Sigmoid colon (tissue), 7 donors: Measurements from ENCODE around the gene GPC3. TPM values are rescaled to one million over a fixed set of nuclear protein-coding genes. Genes with fewer than 3 reads are reported as not detected.

Experiments used
- DNase-seq: peaks from one replicate; pipeline ENCODE4 v3.0.0-alpha.2; 2019
- H3K27ac ChIP-seq, 4 donors: fragments of 200-600 bp; sonication (generic); one replicate each; pipeline ENCODE4 v1.5.1; 2016 to 2019; ENCODE audit warnings: mild to moderate bottlenecking in 1 of 4
- H3K27me3 ChIP-seq, 3 donors: fragments of 200-600 bp; sonication (generic); one replicate each; pipeline ENCODE4 v1.5.1; 2019; ENCODE audit warnings: mild to moderate bottlenecking in 1 of 3
- H3K36me3 ChIP-seq, 4 donors: fragments of 200-600 bp; sonication (generic); one replicate each; pipeline ENCODE4 v1.5.1; 2016 to 2019
- H3K4me1 ChIP-seq, 4 donors: fragments of 200-600 bp; sonication (generic); one replicate each; pipeline ENCODE4 v1.5.1; 2017 to 2019
- H3K4me3 ChIP-seq, 4 donors: fragments of 200-600 bp; sonication (generic); one replicate each; pipeline ENCODE4 v1.5.1; 2017 to 2019; ENCODE audit warnings: mild to moderate bottlenecking in 2 of 4, moderate library complexity in 1 of 4
- H3K9me3 ChIP-seq, 4 donors: fragments of 200-600 bp in 3 of 4; sonication (generic) in 3 of 4; one replicate each; pipeline versions ENCODE4 v1.5.1 to v1.6.1; 2013 to 2019
- EP300 ChIP-seq, 4 donors: sonication (generic); formaldehyde crosslinking; IDR thresholded peaks; one replicate each; pipeline ENCODE4 v1.6.1; 2017; ENCODE audit warnings: antibody characterized with exemption in 4 of 4
- POLR2A ChIP-seq, 2 donors: fragments of 450-650 bp; IDR thresholded peaks; one replicate each; pipeline ENCODE4 v1.6.1; 2016; ENCODE audit warnings: antibody characterized with exemption in 2 of 2, mild to moderate bottlenecking in 2 of 2, moderate library complexity in 2 of 2
- POLR2AphosphoS5 ChIP-seq, 4 donors: sonication (generic); formaldehyde crosslinking; IDR thresholded peaks; one replicate each; pipeline ENCODE4 v1.6.1; 2017; ENCODE audit warnings: antibody characterized with exemption in 4 of 4
- WGBS, 2 donors: extraction: QIAGEN DNeasy Blood & Tissue Kit; methylation state at CpG; one replicate each; pipeline ENCODE4 v1.1.7; 2013; 5-methylcytosine and 5-hydroxymethylcytosine counted together
- intact Hi-C: fragments of 100-400 bp; cut with DNase I; formaldehyde crosslinking; loops from one replicate; pipeline ENCODE4 v1.15.1; 2023
- polyA plus RNA-seq, 3 donors: library from polyadenylated mRNA; stranded (reverse); fragments of 200-250 nt; gene quantifications; one replicate each; pipeline ENCODE4 v1.2.3, GENCODE V29; 2013
- total RNA-seq, 4 donors: library from RNA; depleted of rRNA; stranded (reverse); fragments of >200 nt; gene quantifications; one replicate each; pipeline ENCODE4 v1.1.0, GENCODE V29; 2016
- TF ChIP-seq, protein P1 (sequence below), 4 experiments: fragments of 450-650 bp in 3 of 4; fragments of 200-600 bp in 1 of 4; IDR thresholded peaks; one replicate each; pipeline ENCODE4 v1.5.1; 2016 to 2019; ENCODE audit warnings: antibody characterized with exemption in 4 of 4, mild to moderate bottlenecking in 3 of 4, moderate library complexity in 2 of 4
- donor health status: healthy with polysubstance abuse.
- donor health status: Bipolar disorder and iron deficiency.
- donor health status: healthy.

GPC3 gene
- total and polyA plus RNA-seq, 7 donors: 0.46 to 31.4 (median 2.7) TPM

DNA sequence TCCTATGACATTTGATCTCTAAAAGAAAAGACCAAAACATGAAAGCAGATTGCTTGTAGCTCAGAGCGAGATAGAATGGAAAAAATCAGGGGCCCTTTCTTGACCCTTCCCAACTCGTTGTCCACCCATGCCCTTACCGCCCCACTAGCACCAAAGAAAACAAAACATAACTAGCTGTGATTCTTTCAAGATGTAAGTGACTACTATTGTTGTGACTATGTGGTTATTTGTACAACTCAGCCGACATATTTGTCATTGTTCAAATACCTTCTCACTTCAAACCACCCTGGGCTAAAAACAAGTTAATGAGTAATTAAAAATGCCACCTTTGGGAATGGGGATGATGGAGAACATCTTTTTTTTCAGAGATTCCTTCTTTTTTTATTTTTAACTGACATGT lies 399.0 kb downstream of the GPC3 start:
- H3K9me3 ChIP-seq: no peaks in the 10 kb centered on the region
- no peak overlapping the region for H3K27ac ChIP-seq
- H3K4me3 ChIP-seq: no peak overlapping the region
- intact Hi-C loops: no loop called here
- TF ChIP-seq POLR2AphosphoS5 (IDR thresholded peaks at IDR 0.05) (no peak), POLR2A (IDR thresholded peaks at IDR 0.05) (no peak), EP300 (IDR thresholded peaks at IDR 0.05) (no peak)
- TF ChIP-seq, protein P1, sequence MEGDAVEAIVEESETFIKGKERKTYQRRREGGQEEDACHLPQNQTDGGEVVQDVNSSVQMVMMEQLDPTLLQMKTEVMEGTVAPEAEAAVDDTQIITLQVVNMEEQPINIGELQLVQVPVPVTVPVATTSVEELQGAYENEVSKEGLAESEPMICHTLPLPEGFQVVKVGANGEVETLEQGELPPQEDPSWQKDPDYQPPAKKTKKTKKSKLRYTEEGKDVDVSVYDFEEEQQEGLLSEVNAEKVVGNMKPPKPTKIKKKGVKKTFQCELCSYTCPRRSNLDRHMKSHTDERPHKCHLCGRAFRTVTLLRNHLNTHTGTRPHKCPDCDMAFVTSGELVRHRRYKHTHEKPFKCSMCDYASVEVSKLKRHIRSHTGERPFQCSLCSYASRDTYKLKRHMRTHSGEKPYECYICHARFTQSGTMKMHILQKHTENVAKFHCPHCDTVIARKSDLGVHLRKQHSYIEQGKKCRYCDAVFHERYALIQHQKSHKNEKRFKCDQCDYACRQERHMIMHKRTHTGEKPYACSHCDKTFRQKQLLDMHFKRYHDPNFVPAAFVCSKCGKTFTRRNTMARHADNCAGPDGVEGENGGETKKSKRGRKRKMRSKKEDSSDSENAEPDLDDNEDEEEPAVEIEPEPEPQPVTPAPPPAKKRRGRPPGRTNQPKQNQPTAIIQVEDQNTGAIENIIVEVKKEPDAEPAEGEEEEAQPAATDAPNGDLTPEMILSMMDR (IDR thresholded peaks at IDR 0.05): no peak
- no peaks in the 10 kb centered on the region for H3K27me3 ChIP-seq
- DNase-seq: no peak
- H3K4me1 ChIP-seq: no peaks in the 10 kb centered on the region
- no peaks in the 10 kb centered on the region for H3K36me3 ChIP-seq
- WGBS, 2 donors: 88 to 92% methylated on average over 4 of the region's 4 CpGs

DNA sequence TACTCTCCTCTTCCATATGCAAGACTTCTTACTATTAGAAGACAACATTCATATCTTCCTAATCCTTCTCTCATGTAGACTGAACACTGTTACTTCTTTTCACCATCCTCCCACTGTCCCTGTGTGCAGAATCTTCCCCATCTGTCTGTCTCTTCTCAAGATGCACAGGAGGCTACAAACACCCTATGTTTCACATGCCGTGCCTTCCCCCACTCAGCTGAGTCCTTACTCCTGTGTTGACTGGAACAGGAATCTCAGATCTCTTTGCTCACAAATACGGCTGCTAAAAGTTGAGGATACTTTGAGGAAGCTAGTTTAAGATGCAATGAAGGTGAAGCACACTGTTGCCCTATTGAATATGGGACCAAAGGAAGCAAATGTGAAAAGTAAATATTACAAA lies 401.6 kb downstream of the GPC3 start:
- Histone ChIP-seq H3K4me1 (no peaks in the 10 kb centered on the region), H3K36me3 (no peaks in the 10 kb centered on the region), H3K27ac (no peak overlapping the region), H3K4me3 (no peak overlapping the region), H3K27me3 (no peaks in the 10 kb centered on the region), H3K9me3 (no peaks in the 10 kb centered on the region)
- 90 to 96% methylated on average over 2 of the region's 2 CpGs for WGBS, 2 donors
- DNase-seq: no peak
- no peak for TF ChIP-seq POLR2AphosphoS5 (IDR thresholded peaks at IDR 0.05)
- TF ChIP-seq EP300 (IDR thresholded peaks at IDR 0.05): no peak
- TF ChIP-seq, protein P1 (IDR thresholded peaks at IDR 0.05): no peak
- no peak for TF ChIP-seq POLR2A (IDR thresholded peaks at IDR 0.05)
- intact Hi-C loops: no loop called here

DNA sequence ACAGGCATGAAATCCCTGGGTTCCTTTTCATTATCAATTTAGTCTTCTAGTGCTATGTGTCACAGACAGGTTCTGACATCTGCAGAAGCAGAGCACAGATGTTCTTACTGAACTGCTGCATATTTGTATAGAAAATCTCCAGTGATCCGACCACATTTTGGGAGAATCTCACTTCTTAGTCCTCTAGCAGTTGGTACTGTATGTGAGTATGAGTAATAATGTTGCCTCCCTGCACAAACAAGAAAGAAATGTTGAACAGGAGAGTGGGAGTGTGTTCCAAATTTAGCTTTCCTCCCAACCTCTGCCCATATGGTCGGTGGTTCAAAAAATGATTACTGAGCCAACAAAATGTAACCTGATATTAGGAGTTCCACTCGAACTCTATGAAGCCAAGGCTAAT lies 404.8 kb downstream of the GPC3 start:
- WGBS, 2 donors: 75 to 84% methylated on average over 3 of the region's 3 CpGs
- Histone ChIP-seq H3K9me3 (no peaks in the 10 kb centered on the region), H3K4me1 (no peaks in the 10 kb centered on the region), H3K27me3 (no peaks in the 10 kb centered on the region), H3K4me3 (no peak overlapping the region), H3K36me3 (no peaks in the 10 kb centered on the region), H3K27ac (no peak overlapping the region)
- DNase-seq: no peak
- intact Hi-C loops: no loop called here
- TF ChIP-seq, protein P1 (IDR thresholded peaks at IDR 0.05): no peak
- no peak for TF ChIP-seq EP300 (IDR thresholded peaks at IDR 0.05)
- no peak for TF ChIP-seq POLR2AphosphoS5 (IDR thresholded peaks at IDR 0.05)
- no peak for TF ChIP-seq POLR2A (IDR thresholded peaks at IDR 0.05)

GRCh38 chrX:133579631-133580030 lies 405.8 kb downstream of the GPC3 start:
- Histone ChIP-seq H3K4me3 (no peak overlapping the region), H3K9me3 (no peaks in the 10 kb centered on the region), H3K27ac (no peak overlapping the region), H3K4me1 (no peaks in the 10 kb centered on the region), H3K36me3 (no peaks in the 10 kb centered on the region), H3K27me3 (no peaks in the 10 kb centered on the region)
- TF ChIP-seq, protein P1 (IDR thresholded peaks at IDR 0.05): no peak
- TF ChIP-seq EP300 (IDR thresholded peaks at IDR 0.05) (no peak), POLR2AphosphoS5 (IDR thresholded peaks at IDR 0.05) (no peak), POLR2A (IDR thresholded peaks at IDR 0.05) (no peak)
- DNase-seq: no peak
- 92 to 95% methylated on average over 6 of the region's 6 CpGs for WGBS, 2 donors
- intact Hi-C loops: no loop called here

GRCh38 chrX:133576876-133577275 lies 408.5 kb downstream of the GPC3 start:
- TF ChIP-seq POLR2AphosphoS5 (IDR thresholded peaks at IDR 0.05) (no peak), POLR2A (IDR thresholded peaks at IDR 0.05) (no peak), EP300 (IDR thresholded peaks at IDR 0.05) (no peak)
- TF ChIP-seq, protein P1 (IDR thresholded peaks at IDR 0.05): no peak
- no peak for DNase-seq
- Histone ChIP-seq H3K27me3 (no peaks in the 10 kb centered on the region), H3K4me3 (no peak overlapping the region), H3K4me1 (no peaks in the 10 kb centered on the region), H3K9me3 (no peaks in the 10 kb centered on the region), H3K27ac (no peak overlapping the region), H3K36me3 (no peaks in the 10 kb centered on the region)
- WGBS, 2 donors: 92 to 93% methylated on average over 3 of the region's 3 CpGs
- intact Hi-C loops: no loop called here
